ENCODE data around the gene GAST.
"Not testable (repeated sequence)": the region's sequence is repeated elsewhere in the genome, so short reads cannot be mapped to it uniquely, and the experiment has no call there.

DNA sequence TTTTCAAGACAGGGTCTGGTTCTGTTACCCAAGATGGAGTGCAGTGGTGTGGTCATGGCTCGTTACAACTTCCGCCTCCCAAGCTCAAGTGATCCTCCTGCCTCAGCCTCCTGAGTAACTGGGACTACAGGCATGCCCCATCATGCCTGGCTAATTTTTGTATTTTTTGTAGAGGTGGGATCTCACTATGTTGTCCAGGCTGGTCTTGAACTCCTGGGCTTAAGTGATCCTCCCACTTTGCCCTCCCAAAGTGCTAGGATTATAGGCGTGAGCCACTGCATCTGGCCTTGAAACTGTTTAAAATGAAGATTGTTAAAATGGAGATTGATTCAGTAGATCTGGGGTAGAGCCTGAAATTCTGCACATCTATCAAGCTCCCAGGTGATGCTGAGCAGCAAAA, 11.3 kb upstream of the GAST start:
- not testable (repeated sequence) for TF ChIP-seq POLR2AphosphoS5 (IDR thresholded peaks at IDR 0.05); EP300 (IDR thresholded peaks at IDR 0.05; ENCODE audit: low read depth)

Measured in transverse colon (tissue), 3 donors.